HFF-Myc (cell line): ENCODE data around the gene TLK1.

Source experiments
- DNase-seq: peaks from one replicate; pipeline ENCODE4 v3.0.0-alpha.2; 2011; ENCODE audit warnings: low read depth; ENCODE audit errors: extremely low read depth
- H3K4me3 ChIP-seq: replicated peaks from 2 replicates; pipeline ENCODE4 v1.5.1; 2011; ENCODE audit warnings: low read depth, mild to moderate bottlenecking, control low read depth, low read length
- CTCF ChIP-seq: IDR thresholded peaks from 2 replicates; pipeline ENCODE4 v1.5.1; 2012; ENCODE audit warnings: mild to moderate bottlenecking, low read depth, low read length, control low read depth; ENCODE audit errors: missing control alignments

TLK1 gene

GRCh38 chr2:171157109-171157500 lies 3.6 kb downstream of the TLK1 start:
- no peak for TF ChIP-seq CTCF
- DNase-seq, result no peak
- no peak overlapping the region for H3K4me3 ChIP-seq

GRCh38 chr2:171154348-171154747 lies 6.3 kb downstream of the TLK1 start:
- no peak for DNase-seq
- TF ChIP-seq CTCF, result no peak
- H3K4me3 ChIP-seq, result no peak overlapping the region

GRCh38 chr2:171150694-171151285 lies 9.9 kb downstream of the TLK1 start:
- H3K4me3 ChIP-seq, result no peak overlapping the region
- DNase-seq, result no peak
- no peak for TF ChIP-seq CTCF

GRCh38 chr2:171149986-171150693 lies 10.6 kb downstream of the TLK1 start:
- DNase-seq, result no peak
- no peak for TF ChIP-seq CTCF
- no peak overlapping the region for H3K4me3 ChIP-seq

- H3K4me3 ChIP-seq, result no peak overlapping the region
- TF ChIP-seq CTCF, result no peak
- DNase-seq, result no peak
Measured at GRCh38 chr2:171149171-171149938, 11.3 kb downstream of the TLK1 start.

- H3K4me3 ChIP-seq, result no peak overlapping the region
- no peak for DNase-seq
- TF ChIP-seq CTCF, result no peak
Measured at GRCh38 chr2:171147081-171147480, 13.6 kb downstream of the TLK1 start.
